AG04450 (cell line): Measurements from ENCODE around the gene MPHOSPH6. TPM values are rescaled to one million over a fixed set of nuclear protein-coding genes. Genes with fewer than 3 reads are reported as not detected.

Experiments
- CTCF ChIA-PET: fragments of 300-600, 350-600 bp; formaldehyde crosslinking; extraction: SDS; loops from one replicate; lab custom pipeline; 2022; ENCODE audit warnings: antibody characterized with exemption, inconsistent platforms; lab: Charles Lee
- POLR2A ChIA-PET: fragments of 350-600 bp; formaldehyde crosslinking; extraction: SDS; loops from one replicate; lab custom pipeline; 2021; ENCODE audit warnings: antibody characterized with exemption, inconsistent platforms; lab: Yijun Ruan, JAX
- DNase-seq: peaks from one replicate; pipeline ENCODE4 v3.0.0-alpha.2; 2011; ENCODE audit warnings: low read depth, low spot score
- H3K27ac ChIP-seq: one replicate; pipeline ENCODE4 v1.5.1; 2012; ENCODE audit warnings: low read depth, low read length, control low read depth
- H3K27me3 ChIP-seq: one replicate; pipeline ENCODE4 v1.6.0; 2012; ENCODE audit warnings: low read length; ENCODE audit not compliant: control insufficient read depth, insufficient read depth
- H3K4me3 ChIP-seq: 2 replicates; pipeline ENCODE4 v1.5.1; 2011; ENCODE audit warnings: mild to moderate bottlenecking, low read depth, low read length, control low read depth
- H3K9me3 ChIP-seq: 2 replicates; pipeline ENCODE4 v1.5.1; 2012; ENCODE audit warnings: low read length; ENCODE audit not compliant: control insufficient read depth, insufficient read depth
- CTCF ChIP-seq: IDR thresholded peaks from 2 replicates; pipeline ENCODE4 v1.5.1; 2011; ENCODE audit warnings: low read depth, low read length, control low read depth, inconsistent platforms
- polyA plus RNA-seq: library from polyadenylated mRNA; depleted of rRNA; stranded (reverse); fragments of >200 nt; gene quantifications from 2 replicates; pipeline ENCODE4 v1.2.3, GENCODE V29; 2011

The MPHOSPH6 gene
- polyA plus RNA-seq, 1 experiment, result 36.7 TPM

DNA sequence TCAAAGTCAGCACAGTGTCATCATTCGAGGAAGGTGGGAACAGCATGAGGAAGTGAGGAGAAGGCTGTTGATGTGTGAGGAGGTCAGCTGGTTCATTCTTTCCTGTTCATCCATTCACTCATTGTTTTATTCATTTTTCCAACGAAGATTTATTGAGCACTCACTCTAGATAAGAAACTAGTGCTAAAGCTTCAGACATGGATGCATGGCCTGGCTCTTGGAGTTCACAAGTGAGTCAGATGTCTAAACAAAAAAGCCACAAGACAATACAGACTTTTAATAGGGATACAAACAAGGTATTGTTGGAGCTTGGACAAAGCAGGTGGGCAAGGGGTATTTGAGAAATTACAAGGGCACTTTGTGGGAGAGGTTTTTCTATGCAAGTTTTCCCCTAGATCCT, 31.3 kb upstream of the MPHOSPH6 start:
- CTCF ChIA-PET, result interaction anchor here (1.2 to 1.5 kb wide), 2 partner anchors 29 to 62 kb away, joined by 3 read pairs; no protein-coding TSS in a partner anchor
- POLR2A ChIA-PET, result no interaction called here
- H3K9me3 ChIP-seq, result no peaks in the 10 kb centered on the region
- DNase-seq, result no peak
- no peak overlapping the region for H3K4me3 ChIP-seq
- no peak overlapping the region for H3K27ac ChIP-seq
- TF ChIP-seq CTCF, result no peak
- peaks cover 6% of the 10 kb centered on the region for H3K27me3 ChIP-seq

GRCh38 chr16:82199209-82199608, 29.2 kb upstream of the MPHOSPH6 start:
- Histone ChIP-seq H3K4me3 (no peak overlapping the region), H3K27me3 (peaks cover 6% of the 10 kb centered on the region), H3K27ac (no peak overlapping the region), H3K9me3 (no peaks in the 10 kb centered on the region)
- no peak for DNase-seq
- ChIA-PET POLR2A (no interaction called here), CTCF (interaction anchor here (1.0 kb wide), 1 partner anchor 13 kb away, joined by 3 read pairs; no protein-coding TSS in a partner anchor)
- no peak for TF ChIP-seq CTCF

GRCh38 chr16:82197540-82198240, 27.7 kb upstream of the MPHOSPH6 start:
- Histone ChIP-seq H3K4me3 (no peak overlapping the region), H3K27me3 (peaks cover 6% of the 10 kb centered on the region), H3K9me3 (no peaks in the 10 kb centered on the region), H3K27ac (no peak overlapping the region)
- ChIA-PET CTCF (interaction anchor here (1.3 kb wide), 1 partner anchor 66 kb away, joined by 3 read pairs; no protein-coding TSS in a partner anchor), POLR2A (interaction anchor here (1.0 kb wide), 1 partner anchor 28 kb away, joined by 3 read pairs; the partner anchor contains the start of gene MPHOSPH6)
- TF ChIP-seq CTCF, result no peak
- no peak for DNase-seq

DNA sequence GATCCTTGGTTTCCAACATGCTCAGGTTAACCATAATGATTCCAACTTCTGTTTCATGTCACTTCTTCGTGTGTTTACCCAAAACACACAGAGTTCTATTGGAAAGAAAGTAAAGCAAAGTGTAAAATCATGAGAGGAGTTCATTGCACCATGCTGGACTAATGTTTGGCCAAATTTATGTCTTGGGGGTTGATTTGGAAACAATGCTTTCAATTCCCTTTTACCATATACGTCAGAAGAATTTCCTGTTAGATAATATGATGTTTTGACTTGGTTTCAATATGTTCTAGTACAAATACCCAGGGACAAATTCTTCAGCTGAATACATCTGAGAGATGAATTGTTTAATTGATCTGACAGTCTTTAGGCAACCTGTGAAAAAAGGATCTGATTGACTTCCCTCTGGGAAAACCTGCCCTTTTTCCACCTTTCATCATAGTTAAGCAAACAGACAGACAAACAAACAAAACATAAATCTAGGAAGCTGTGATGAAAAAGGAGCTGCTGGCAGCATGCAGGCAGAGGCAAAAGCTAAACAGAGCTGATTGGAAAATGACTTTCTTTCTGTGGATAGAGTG, 26.0 kb upstream of the MPHOSPH6 start:
- H3K27ac ChIP-seq, result no peak overlapping the region
- no peaks in the 10 kb centered on the region for H3K9me3 ChIP-seq
- POLR2A ChIA-PET, result no interaction called here
- H3K4me3 ChIP-seq, result no peak overlapping the region
- DNase-seq, result no peak
- CTCF ChIA-PET, result interaction anchor here (1.3 to 2.3 kb wide), 3 partner anchors 34 to 256 kb away, joined by 3 to 7 read pairs (median 6); no protein-coding TSS in a partner anchor
- peaks cover 6% of the 10 kb centered on the region for H3K27me3 ChIP-seq
- no peak for TF ChIP-seq CTCF

- CTCF ChIA-PET, result no interaction called here
- Histone ChIP-seq H3K9me3 (no peaks in the 10 kb centered on the region), H3K4me3 (no peak overlapping the region), H3K27ac (no peak overlapping the region), H3K27me3 (peaks cover 4% of the 10 kb centered on the region)
- no peak for DNase-seq
- no peak for TF ChIP-seq CTCF
- POLR2A ChIA-PET, result no interaction called here
Measured at GRCh38 chr16:82194086-82194485, 24.1 kb upstream of the MPHOSPH6 start.
